Measurements from ENCODE around the gene OR6B1.

GRCh38 chr7:144000020-144000419 lies at the start of gene OR6B1:
- TF ChIP-seq, protein P1, sequence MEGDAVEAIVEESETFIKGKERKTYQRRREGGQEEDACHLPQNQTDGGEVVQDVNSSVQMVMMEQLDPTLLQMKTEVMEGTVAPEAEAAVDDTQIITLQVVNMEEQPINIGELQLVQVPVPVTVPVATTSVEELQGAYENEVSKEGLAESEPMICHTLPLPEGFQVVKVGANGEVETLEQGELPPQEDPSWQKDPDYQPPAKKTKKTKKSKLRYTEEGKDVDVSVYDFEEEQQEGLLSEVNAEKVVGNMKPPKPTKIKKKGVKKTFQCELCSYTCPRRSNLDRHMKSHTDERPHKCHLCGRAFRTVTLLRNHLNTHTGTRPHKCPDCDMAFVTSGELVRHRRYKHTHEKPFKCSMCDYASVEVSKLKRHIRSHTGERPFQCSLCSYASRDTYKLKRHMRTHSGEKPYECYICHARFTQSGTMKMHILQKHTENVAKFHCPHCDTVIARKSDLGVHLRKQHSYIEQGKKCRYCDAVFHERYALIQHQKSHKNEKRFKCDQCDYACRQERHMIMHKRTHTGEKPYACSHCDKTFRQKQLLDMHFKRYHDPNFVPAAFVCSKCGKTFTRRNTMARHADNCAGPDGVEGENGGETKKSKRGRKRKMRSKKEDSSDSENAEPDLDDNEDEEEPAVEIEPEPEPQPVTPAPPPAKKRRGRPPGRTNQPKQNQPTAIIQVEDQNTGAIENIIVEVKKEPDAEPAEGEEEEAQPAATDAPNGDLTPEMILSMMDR (IDR thresholded peaks at IDR 0.05; ENCODE audit: low read length): no peak
- no peak for TF ChIP-seq EZH2 (optimal IDR thresholded peaks at IDR 0.05; ENCODE audit: low read depth, low read length)
- no peak for TF ChIP-seq EZH2phosphoT487 (IDR thresholded peaks at IDR 0.05; ENCODE audit: low read length)

All from MM.1S (cell line).